CD8-positive, alpha-beta memory T cell (primary cell): Measurements from ENCODE around the gene NRL. TPM values are rescaled to one million over a fixed set of nuclear protein-coding genes. Genes with fewer than 3 reads are reported as not detected.
"Not testable (repeated sequence)": the region's sequence is repeated elsewhere in the genome, so short reads cannot be mapped to it uniquely, and the experiment has no call there.

ENCODE experiments used
- CTCF ChIA-PET: fragments of 350-600 bp; sonication (Branson Sonifier 250); formaldehyde crosslinking; loops from one replicate; lab custom pipeline; 2021; ENCODE audit warnings: antibody characterized with exemption; lab: Charles Lee
- POLR2A ChIA-PET: fragments of 350-600 bp; sonication (Branson Sonifier 250); formaldehyde crosslinking; loops from one replicate; lab custom pipeline; 2021; ENCODE audit warnings: antibody characterized with exemption; lab: Charles Lee
- DNase-seq, 5 donors: peaks; one replicate each; pipeline versions ENCODE4 v3.0.0 to v3.0.0-alpha.2; 2020 to 2022; ENCODE audit warnings: mixed read lengths in 1 of 5
- H3K27ac ChIP-seq: one replicate; pipeline ENCODE4 v1.7.0; 2013; ENCODE audit warnings: low read depth, mild to moderate bottlenecking, low read length, moderate library complexity
- H3K27me3 ChIP-seq: 2 replicates; pipeline ENCODE4 v1.7.0; 2013; ENCODE audit warnings: low read length, mild to moderate bottlenecking; ENCODE audit not compliant: insufficient read depth, poor library complexity, severe bottlenecking
- H3K36me3 ChIP-seq: 2 replicates; pipeline ENCODE4 v1.7.0; 2013; ENCODE audit warnings: mild to moderate bottlenecking, low read length, moderate library complexity; ENCODE audit not compliant: insufficient read depth
- H3K4me1 ChIP-seq: 2 replicates; pipeline ENCODE4 v1.7.0; 2013; ENCODE audit warnings: mild to moderate bottlenecking, low read length, moderate library complexity; ENCODE audit not compliant: insufficient read depth
- H3K4me3 ChIP-seq: 2 replicates; pipeline ENCODE4 v1.7.0; 2013; ENCODE audit warnings: mild to moderate bottlenecking, low read length
- H3K9me3 ChIP-seq: 2 replicates; pipeline ENCODE4 v1.7.0; 2013; ENCODE audit warnings: mild to moderate bottlenecking, low read length
- H3K27ac Mint-ChIP-seq, 8 donors: one replicate each; pipeline ENCODE4 v1.8.0; 2020 to 2021; ENCODE audit warnings: mixed read lengths in 8 of 8, mild to moderate bottlenecking in 6 of 8, inconsistent platforms in 3 of 8, moderate library complexity in 3 of 8
- H3K27me3 Mint-ChIP-seq, 2 donors: one replicate each; pipeline ENCODE4 v1.8.0; 2020 to 2021; ENCODE audit warnings: mixed read lengths in 2 of 2, mild to moderate bottlenecking in 1 of 2, moderate library complexity in 1 of 2
- H3K36me3 Mint-ChIP-seq, 3 donors: one replicate each; pipeline ENCODE4 v1.8.0; 2020 to 2021; ENCODE audit warnings: mixed read lengths in 3 of 3, inconsistent platforms in 1 of 3, mild to moderate bottlenecking in 1 of 3
- H3K4me1 Mint-ChIP-seq, 3 donors: one replicate each; pipeline ENCODE4 v1.8.0; 2020 to 2021; ENCODE audit warnings: mixed read lengths in 3 of 3, inconsistent platforms in 1 of 3, mild to moderate bottlenecking in 1 of 3
- H3K4me3 Mint-ChIP-seq, 7 donors: one replicate each; pipeline ENCODE4 v1.8.0; 2020 to 2021; ENCODE audit warnings: mixed read lengths in 7 of 7, mild to moderate bottlenecking in 6 of 7, moderate library complexity in 4 of 7, inconsistent platforms in 2 of 7
- H3K9me3 Mint-ChIP-seq, 5 donors: one replicate each; pipeline ENCODE4 v1.8.0; 2020 to 2022; ENCODE audit warnings: mixed read lengths in 5 of 5, mild to moderate bottlenecking in 3 of 5, moderate library complexity in 2 of 5, inconsistent platforms in 1 of 5
- polyA plus RNA-seq: library from polyadenylated mRNA; unstranded; fragments of 300-500 nt; fragmentation: Illumina TruSeq; gene quantifications from one replicate; pipeline ENCODE4 v1.2.3, GENCODE V29; 2021
- total RNA-seq, 2 experiments: library from RNA; stranded (reverse); gene quantifications; one replicate each; pipeline ENCODE4 v1.2.3, GENCODE V29; 2021

The NRL gene
- total and polyA plus RNA-seq, 3 experiments from 2014 or later: 1.5 to 1.6 (median 1.5) TPM

GRCh38 chr14:24037658-24038037 is 77.1 kb downstream of the NRL start:
- no peak for DNase-seq
- H3K27ac ChIP-seq: no peak overlapping the region
- CTCF ChIA-PET: interaction anchor here (1.0 to 1.6 kb wide), 3 partner anchors 20 to 71 kb away, joined by 3 read pairs; no protein-coding TSS in a partner anchor
- Mint-ChIP-seq H3K4me1 (peaks cover 8 to 11% (median 10%) of the 10 kb centered on the region in 3 donors), H3K27ac (peak overlapping the region in 1 of 8 donors; percentile 52), H3K4me3 (no peak overlapping the region), H3K36me3 (peaks cover 0 to 6% (median 2%) of the 10 kb centered on the region in 3 donors), H3K9me3 (peaks cover 0 to 6% (median 0%) of the 10 kb centered on the region in 5 donors), H3K27me3 (peaks cover 3 to 10% of the 10 kb centered on the region in 2 donors)
- H3K27me3 ChIP-seq: no peaks in the 10 kb centered on the region
- H3K4me1 ChIP-seq: no peaks in the 10 kb centered on the region
- POLR2A ChIA-PET: no interaction called here
- H3K36me3 ChIP-seq: no peaks in the 10 kb centered on the region
- no peaks in the 10 kb centered on the region for H3K9me3 ChIP-seq
- H3K4me3 ChIP-seq: no peak overlapping the region

- H3K9me3 ChIP-seq, H3K36me3 Mint-ChIP-seq, H3K36me3 ChIP-seq, H3K27me3 Mint-ChIP-seq, H3K27me3 ChIP-seq, H3K4me1 ChIP-seq, DNase-seq, POLR2A ChIA-PET, H3K27ac ChIP-seq: not testable (repeated sequence)
- H3K4me3 ChIP-seq: peak overlapping the region; percentile 69
- peak overlapping the region; percentile 58 to 98 (median 90) for H3K27ac Mint-ChIP-seq
- H3K4me1 Mint-ChIP-seq: peaks cover 8 to 11% (median 10%) of the 10 kb centered on the region in 3 donors
- CTCF ChIA-PET: interaction anchor here (0.9 to 1.2 kb wide), 4 partner anchors 9 to 72 kb away, joined by 3 to 6 read pairs (median 3); no protein-coding TSS in a partner anchor
- H3K9me3 Mint-ChIP-seq: peaks cover 0 to 10% (median 5%) of the 10 kb centered on the region in 5 donors
- H3K4me3 Mint-ChIP-seq: peak overlapping the region; percentile 93 to 97 (median 95)
These were observed 77.6 kb downstream of the NRL start for GRCh38 chr14:24036963-24037657.

GRCh38 chr14:24036169-24036962 is 78.4 kb downstream of the NRL start:
- H3K27me3 ChIP-seq: no peaks in the 10 kb centered on the region
- CTCF ChIA-PET: interaction anchor here (0.9 to 1.2 kb wide), 4 partner anchors 10 to 72 kb away, joined by 3 to 6 read pairs (median 3); no protein-coding TSS in a partner anchor
- H3K36me3 ChIP-seq: no peaks in the 10 kb centered on the region
- no peaks in the 10 kb centered on the region for H3K9me3 ChIP-seq
- POLR2A ChIA-PET: no interaction called here
- peaks cover 8 to 11% (median 10%) of the 10 kb centered on the region in 3 donors for H3K4me1 Mint-ChIP-seq
- peak overlapping the region; percentile 70 to 98 (median 92) for H3K27ac Mint-ChIP-seq
- peak overlapping the region; percentile 93 to 97 (median 95) for H3K4me3 Mint-ChIP-seq
- H3K36me3 Mint-ChIP-seq: peaks cover 0 to 6% (median 2%) of the 10 kb centered on the region in 3 donors
- H3K27ac ChIP-seq: no peak overlapping the region
- peak; percentile 48 to 76 (median 74) for DNase-seq
- peak overlapping the region; percentile 69 for H3K4me3 ChIP-seq
- no peaks in the 10 kb centered on the region for H3K27me3 Mint-ChIP-seq
- H3K9me3 Mint-ChIP-seq: peaks cover 0 to 16% (median 11%) of the 10 kb centered on the region in 5 donors
- H3K4me1 ChIP-seq: no peaks in the 10 kb centered on the region

GRCh38 chr14:24035769-24036168 is 79.0 kb downstream of the NRL start:
- H3K27me3 Mint-ChIP-seq, POLR2A ChIA-PET, DNase-seq, H3K36me3 Mint-ChIP-seq, H3K4me3 ChIP-seq, H3K27me3 ChIP-seq, H3K27ac ChIP-seq, H3K9me3 ChIP-seq, H3K4me1 ChIP-seq, H3K36me3 ChIP-seq: not testable (repeated sequence)
- CTCF ChIA-PET: interaction anchor here (0.9 to 1.2 kb wide), 4 partner anchors 11 to 73 kb away, joined by 3 to 6 read pairs (median 3); no protein-coding TSS in a partner anchor
- peak overlapping the region; percentile 93 to 97 (median 95) for H3K4me3 Mint-ChIP-seq
- peak overlapping the region in 5 of 8 donors; percentile 17 to 90 (median 68) for H3K27ac Mint-ChIP-seq
- H3K4me1 Mint-ChIP-seq: peaks cover 8 to 11% (median 10%) of the 10 kb centered on the region in 3 donors
- peaks cover 0 to 21% (median 13%) of the 10 kb centered on the region in 5 donors for H3K9me3 Mint-ChIP-seq

GRCh38 chr14:24032727-24033418 is 81.9 kb downstream of the NRL start:
- DNase-seq: no peak
- H3K36me3 ChIP-seq: no peaks in the 10 kb centered on the region
- H3K27me3 ChIP-seq: no peaks in the 10 kb centered on the region
- Mint-ChIP-seq H3K9me3 (peaks cover 0 to 23% (median 13%) of the 10 kb centered on the region in 5 donors), H3K4me1 (peaks cover 8 to 11% (median 10%) of the 10 kb centered on the region in 3 donors), H3K36me3 (peaks cover 0 to 6% (median 2%) of the 10 kb centered on the region in 3 donors), H3K27ac (no peak overlapping the region), H3K4me3 (peak overlapping the region in 1 of 7 donors; percentile 8), H3K27me3 (no peaks in the 10 kb centered on the region)
- H3K4me1 ChIP-seq: no peaks in the 10 kb centered on the region
- no peaks in the 10 kb centered on the region for H3K9me3 ChIP-seq
- CTCF ChIA-PET: interaction anchor here (1.6 kb wide), 1 partner anchor 11 kb away, joined by 4 read pairs; no protein-coding TSS in a partner anchor
- H3K4me3 ChIP-seq: no peak overlapping the region
- no peak overlapping the region for H3K27ac ChIP-seq
- POLR2A ChIA-PET: no interaction called here

- H3K4me1 ChIP-seq, H3K27ac Mint-ChIP-seq, H3K27me3 ChIP-seq, DNase-seq, H3K36me3 Mint-ChIP-seq, H3K4me3 Mint-ChIP-seq, POLR2A ChIA-PET, CTCF ChIA-PET, H3K4me1 Mint-ChIP-seq, H3K27ac ChIP-seq, H3K27me3 Mint-ChIP-seq, H3K36me3 ChIP-seq, H3K4me3 ChIP-seq, H3K9me3 ChIP-seq: not testable (repeated sequence)
- peaks cover 0 to 23% (median 13%) of the 10 kb centered on the region in 5 donors for H3K9me3 Mint-ChIP-seq
These were observed 83.4 kb downstream of the NRL start for GRCh38 chr14:24031331-24031730.

- H3K4me3 Mint-ChIP-seq, H3K27ac ChIP-seq, POLR2A ChIA-PET, H3K36me3 ChIP-seq, H3K36me3 Mint-ChIP-seq, H3K4me1 Mint-ChIP-seq, H3K27me3 ChIP-seq, H3K27me3 Mint-ChIP-seq, H3K27ac Mint-ChIP-seq, H3K4me1 ChIP-seq, CTCF ChIA-PET, H3K9me3 ChIP-seq, DNase-seq, H3K4me3 ChIP-seq: not testable (repeated sequence)
- H3K9me3 Mint-ChIP-seq: peaks cover 0 to 23% (median 13%) of the 10 kb centered on the region in 5 donors
These were observed 85.1 kb downstream of the NRL start for GRCh38 chr14:24029687-24030086.
